H9 (cell line): Measurements from ENCODE around the gene OTP. TPM values are rescaled to one million over a fixed set of nuclear protein-coding genes. Genes with fewer than 3 reads are reported as not detected.

Experiments used
- DNase-seq: peaks from one replicate; pipeline ENCODE4 v3.0.0-alpha.2; 2017
- H2AFZ ChIP-seq: one replicate; pipeline ENCODE4 v1.6.1; 2013; ENCODE audit warnings: mild to moderate bottlenecking, low read length, control low read depth, moderate library complexity
- H2AK5ac ChIP-seq: 2 replicates; pipeline ENCODE4 v1.6.1; 2013; ENCODE audit warnings: low read length, control low read depth, mixed read lengths; ENCODE audit not compliant: insufficient read length
- H2BK120ac ChIP-seq: one replicate; pipeline ENCODE4 v1.6.1; 2013; ENCODE audit warnings: low read depth, mild to moderate bottlenecking, low read length, control low read depth, inconsistent platforms; ENCODE audit not compliant: poor library complexity, severe bottlenecking
- H2BK12ac ChIP-seq: 2 replicates; pipeline ENCODE4 v1.6.1; 2013; ENCODE audit warnings: low read length, control low read depth, mixed read lengths, low read depth; ENCODE audit not compliant: insufficient read length
- H2BK15ac ChIP-seq: 2 replicates; pipeline ENCODE4 v1.6.1; 2013; ENCODE audit warnings: low read depth, low read length, control low read depth
- H2BK20ac ChIP-seq: one replicate; pipeline ENCODE4 v1.6.1; 2013; ENCODE audit warnings: low read depth, mild to moderate bottlenecking, low read length, control low read depth, inconsistent platforms; ENCODE audit not compliant: poor library complexity, severe bottlenecking
- H2BK5ac ChIP-seq: 2 replicates; pipeline ENCODE4 v1.6.1; 2013; ENCODE audit warnings: low read length, control low read depth, mixed read lengths; ENCODE audit not compliant: insufficient read length
- H3K14ac ChIP-seq: 2 replicates; pipeline ENCODE4 v1.6.1; 2013; ENCODE audit warnings: low read length, control low read depth; ENCODE audit not compliant: insufficient read depth
- H3K18ac ChIP-seq: 2 replicates; pipeline ENCODE4 v1.6.1; 2013; ENCODE audit warnings: low read depth, mild to moderate bottlenecking, mixed read lengths, low read length, control low read depth; ENCODE audit not compliant: insufficient read length
- H3K23ac ChIP-seq: 2 replicates; pipeline ENCODE4 v1.6.1; 2013; ENCODE audit warnings: low read length, control low read depth, mixed read lengths, low read depth; ENCODE audit not compliant: insufficient read length
- H3K23me2 ChIP-seq: 2 replicates; pipeline ENCODE4 v1.6.1; 2013; ENCODE audit warnings: low read depth, mild to moderate bottlenecking, mixed read lengths, low read length, control low read depth; ENCODE audit not compliant: insufficient read length, poor library complexity, severe bottlenecking
- H3K27ac ChIP-seq: 2 replicates; pipeline ENCODE4 v1.5.1; 2013; ENCODE audit warnings: low read length, control low read depth, mixed read lengths, low read depth; ENCODE audit not compliant: insufficient read length
- H3K27me3 ChIP-seq: 2 replicates; pipeline ENCODE4 v1.6.1; 2013; ENCODE audit warnings: low read length, control low read depth, inconsistent platforms; ENCODE audit not compliant: insufficient read depth
- H3K4ac ChIP-seq: 2 replicates; pipeline ENCODE4 v1.6.1; 2013; ENCODE audit warnings: low read depth, mild to moderate bottlenecking, control low read depth, inconsistent platforms, low read length, moderate library complexity
- H3K4me1 ChIP-seq: 2 replicates; pipeline ENCODE4 v1.6.1; 2013; ENCODE audit warnings: low read length, control low read depth, inconsistent platforms; ENCODE audit not compliant: insufficient read depth
- H3K4me2 ChIP-seq: 2 replicates; pipeline ENCODE4 v1.6.1; 2013; ENCODE audit warnings: low read length, control low read depth, mixed read lengths; ENCODE audit not compliant: insufficient read length, insufficient read depth
- H3K56ac ChIP-seq: 2 replicates; pipeline ENCODE4 v1.6.1; 2013; ENCODE audit warnings: low read depth, mild to moderate bottlenecking, mixed read lengths, low read length, control low read depth; ENCODE audit not compliant: insufficient read length
- H3K79me1 ChIP-seq: 2 replicates; pipeline ENCODE4 v1.6.1; 2013; ENCODE audit warnings: low read depth, mild to moderate bottlenecking, moderate library complexity, low read length, control low read depth, inconsistent platforms; ENCODE audit not compliant: insufficient read depth, poor library complexity, severe bottlenecking
- H3K79me2 ChIP-seq: 2 replicates; pipeline ENCODE4 v1.6.1; 2013; ENCODE audit warnings: low read length, control low read depth, inconsistent platforms; ENCODE audit not compliant: insufficient read depth
- H3K9ac ChIP-seq: 2 replicates; pipeline ENCODE4 v1.6.1; 2013; ENCODE audit warnings: low read length, control low read depth, mixed read lengths; ENCODE audit not compliant: insufficient read length; ENCODE audit errors: extremely low read depth
- H3K9me3 ChIP-seq: one replicate; pipeline ENCODE4 v1.6.1; 2013; ENCODE audit warnings: low read depth, low read length, inconsistent platforms; ENCODE audit not compliant: control insufficient read depth
- H3T11ph ChIP-seq: one replicate; pipeline ENCODE4 v1.6.1; 2013; ENCODE audit warnings: mild to moderate bottlenecking, low read length, control low read depth, inconsistent platforms
- H4K20me1 ChIP-seq: one replicate; pipeline ENCODE4 v1.6.1; 2013; ENCODE audit not compliant: control insufficient read depth, insufficient read length, insufficient read depth
- H4K5ac ChIP-seq: 2 replicates; pipeline ENCODE4 v1.6.1; 2013; ENCODE audit warnings: low read depth, mild to moderate bottlenecking, mixed read lengths, low read length, control low read depth; ENCODE audit not compliant: insufficient read length
- H4K8ac ChIP-seq: replicated peaks from 2 replicates; pipeline ENCODE4 v1.6.1; 2013; ENCODE audit warnings: low read length, control low read depth, mixed read lengths, low read depth; ENCODE audit not compliant: insufficient read length
- H4K91ac ChIP-seq: 2 replicates; pipeline ENCODE4 v1.6.1; 2013; ENCODE audit warnings: low read depth, mild to moderate bottlenecking, moderate library complexity, mixed read lengths, low read length, control low read depth; ENCODE audit not compliant: insufficient read length
- H3K27ac Mint-ChIP-seq, 3 experiments: 2 replicates in 2 of 3; 3 replicates in 1 of 3; pipeline ENCODE4 v1.8.0; 2020 to 2021; ENCODE audit warnings: mixed read lengths in 3 of 3, mild to moderate bottlenecking in 1 of 3, moderate library complexity in 1 of 3
- H3K27me3 Mint-ChIP-seq: 2 replicates; pipeline ENCODE4 v1.8.0; 2021; ENCODE audit warnings: low read depth, mild to moderate bottlenecking, moderate library complexity, mixed read lengths
- H3K36me3 Mint-ChIP-seq, 3 experiments: 2 replicates in 2 of 3; 3 replicates in 1 of 3; pipeline ENCODE4 v1.8.0; 2020 to 2021; ENCODE audit warnings: low read depth in 3 of 3, mixed read lengths in 3 of 3; ENCODE audit not compliant: insufficient read depth in 1 of 3
- H3K4me1 Mint-ChIP-seq, 2 experiments: 2 replicates each; pipeline ENCODE4 v1.8.0; 2020; ENCODE audit warnings: mixed read lengths in 2 of 2
- H3K4me3 Mint-ChIP-seq, 2 experiments: 2 replicates in 1 of 2; 3 replicates in 1 of 2; pipeline ENCODE4 v1.8.0; 2020 to 2021; ENCODE audit warnings: mild to moderate bottlenecking in 2 of 2, mixed read lengths in 2 of 2, moderate library complexity in 1 of 2
- H3K9me3 Mint-ChIP-seq, 2 experiments: 2 replicates in 1 of 2; 3 replicates in 1 of 2; pipeline ENCODE4 v1.8.0; 2020; ENCODE audit warnings: mild to moderate bottlenecking in 2 of 2, mixed read lengths in 2 of 2, moderate library complexity in 1 of 2
- WGBS: extraction: QIAGEN DNeasy Blood & Tissue Kit; methylation state at CpG from one replicate; pipeline ENCODE4 v1.1.7; 2013; ENCODE audit warnings: missing lambda C conversion rate, low lambda C conversion rate, mixed read lengths; ENCODE audit not compliant: insufficient read length; ENCODE audit errors: extremely low coverage; 5-methylcytosine and 5-hydroxymethylcytosine counted together
- total RNA-seq: library from RNA; stranded (reverse); gene quantifications from 2 replicates; pipeline ENCODE4 v1.2.1, GENCODE V29; 2021
- TF ChIP-seq, protein P1 (sequence below): fragments of 200-600 bp; sonication (generic); conservative IDR thresholded peaks from 3 replicates; pipeline ENCODE4 v1.8.0; 2021; ENCODE audit warnings: antibody characterized with exemption, mild to moderate bottlenecking

OTP gene
- total RNA-seq, 1 experiment from 2014 or later, result not detected

DNA sequence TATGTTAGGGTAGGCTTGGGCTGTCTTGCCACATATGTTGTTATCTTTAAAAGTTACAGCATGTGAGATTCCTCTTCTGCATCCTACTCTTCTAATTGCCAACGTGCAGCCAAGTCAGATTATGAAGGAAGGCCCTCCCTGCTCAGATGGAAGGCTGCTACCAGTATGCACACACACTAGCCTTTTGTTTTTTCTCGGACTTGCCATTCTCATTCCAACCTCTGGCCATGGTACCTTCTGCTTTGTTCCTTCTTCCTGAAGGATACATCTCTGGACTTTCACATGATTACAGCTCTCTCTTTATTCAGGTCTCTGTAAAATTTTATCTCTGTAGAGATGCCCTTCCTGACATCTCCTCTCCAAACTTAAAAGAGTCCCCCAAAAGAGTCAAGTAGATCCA is 12.8 kb upstream of the OTP start:
- H4K20me1 ChIP-seq, result no peaks in the 10 kb centered on the region
- TF ChIP-seq, protein P1, sequence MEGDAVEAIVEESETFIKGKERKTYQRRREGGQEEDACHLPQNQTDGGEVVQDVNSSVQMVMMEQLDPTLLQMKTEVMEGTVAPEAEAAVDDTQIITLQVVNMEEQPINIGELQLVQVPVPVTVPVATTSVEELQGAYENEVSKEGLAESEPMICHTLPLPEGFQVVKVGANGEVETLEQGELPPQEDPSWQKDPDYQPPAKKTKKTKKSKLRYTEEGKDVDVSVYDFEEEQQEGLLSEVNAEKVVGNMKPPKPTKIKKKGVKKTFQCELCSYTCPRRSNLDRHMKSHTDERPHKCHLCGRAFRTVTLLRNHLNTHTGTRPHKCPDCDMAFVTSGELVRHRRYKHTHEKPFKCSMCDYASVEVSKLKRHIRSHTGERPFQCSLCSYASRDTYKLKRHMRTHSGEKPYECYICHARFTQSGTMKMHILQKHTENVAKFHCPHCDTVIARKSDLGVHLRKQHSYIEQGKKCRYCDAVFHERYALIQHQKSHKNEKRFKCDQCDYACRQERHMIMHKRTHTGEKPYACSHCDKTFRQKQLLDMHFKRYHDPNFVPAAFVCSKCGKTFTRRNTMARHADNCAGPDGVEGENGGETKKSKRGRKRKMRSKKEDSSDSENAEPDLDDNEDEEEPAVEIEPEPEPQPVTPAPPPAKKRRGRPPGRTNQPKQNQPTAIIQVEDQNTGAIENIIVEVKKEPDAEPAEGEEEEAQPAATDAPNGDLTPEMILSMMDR, result no peak
- H3K4me2 ChIP-seq, result no peak overlapping the region
- H3K4ac ChIP-seq, result no peak overlapping the region
- Mint-ChIP-seq H3K9me3 (no peaks in the 10 kb centered on the region; a peak in 3 of 5 replicates), H3K4me1 (no peaks in the 10 kb centered on the region; a peak in 1 of 4 replicates), H3K27me3 (peaks cover 96% of the 10 kb centered on the region), H3K27ac (no peak overlapping the region), H3K36me3 (no peaks in the 10 kb centered on the region), H3K4me3 (no peak overlapping the region)
- H2BK120ac ChIP-seq, result no peak overlapping the region
- H3K4me1 ChIP-seq, result no peaks in the 10 kb centered on the region
- H3K27me3 ChIP-seq, result peaks cover 22% of the 10 kb centered on the region
- H3K9me3 ChIP-seq, result no peaks in the 10 kb centered on the region
- no peaks in the 10 kb centered on the region for H3K79me2 ChIP-seq
- no peak overlapping the region for H3T11ph ChIP-seq
- H3K23me2 ChIP-seq, result no peaks in the 10 kb centered on the region
- no peak overlapping the region for H2AK5ac ChIP-seq
- no peak overlapping the region for H4K8ac ChIP-seq
- no peak overlapping the region for H3K9ac ChIP-seq
- H2BK15ac ChIP-seq, result no peak overlapping the region
- H2BK5ac ChIP-seq, result no peak overlapping the region
- no peak overlapping the region for H3K18ac ChIP-seq
- H3K79me1 ChIP-seq, result no peaks in the 10 kb centered on the region
- no peak overlapping the region for H4K91ac ChIP-seq
- no peak overlapping the region for H3K14ac ChIP-seq
- H2BK12ac ChIP-seq, result no peak overlapping the region
- no peak overlapping the region for H3K23ac ChIP-seq
- no CpG with 5 or more reads among the region's 2 CpGs for WGBS
- no peak overlapping the region for H3K27ac ChIP-seq
- H4K5ac ChIP-seq, result no peak overlapping the region
- no peak for DNase-seq
- no peak overlapping the region for H2BK20ac ChIP-seq
- H3K56ac ChIP-seq, result no peak overlapping the region
- no peak overlapping the region for H2AFZ ChIP-seq
